ENCODE measurements around the gene TNFRSF1A.

The TNFRSF1A gene

GRCh38 chr12:6374028-6374785 is 32.3 kb upstream of the TNFRSF1A start:
- DNase-seq (ENCODE audit: low spot score) = no peak

GRCh38 chr12:6373022-6373787 is 31.3 kb upstream of the TNFRSF1A start:
- no peak for DNase-seq (ENCODE audit: low spot score)

- no peak for DNase-seq (ENCODE audit: low spot score)
Measured at GRCh38 chr12:6372403-6373003, 30.6 kb upstream of the TNFRSF1A start.

GRCh38 chr12:6370994-6371754 is 29.3 kb upstream of the TNFRSF1A start:
- DNase-seq (ENCODE audit: low spot score) = no peak

- DNase-seq (ENCODE audit: low spot score) = no peak
Measured at GRCh38 chr12:6370576-6370935, 28.7 kb upstream of the TNFRSF1A start.

GRCh38 chr12:6369916-6370575 is 28.2 kb upstream of the TNFRSF1A start:
- no peak for DNase-seq (ENCODE audit: low spot score)

GRCh38 chr12:6368906-6369525 is 27.1 kb upstream of the TNFRSF1A start:
- no peak for DNase-seq (ENCODE audit: low spot score)

- no peak for DNase-seq (ENCODE audit: low spot score)
Measured at GRCh38 chr12:6367969-6368892, 26.4 kb upstream of the TNFRSF1A start.

GRCh38 chr12:6367065-6367968 is 25.4 kb upstream of the TNFRSF1A start:
- peak; percentile 68 for DNase-seq (ENCODE audit: low spot score)

- peak; percentile 22 for DNase-seq (ENCODE audit: low spot score)
Measured at GRCh38 chr12:6364044-6364374, 22.1 kb upstream of the TNFRSF1A start.

- peak; percentile 69 for DNase-seq (ENCODE audit: low spot score)
Measured at GRCh38 chr12:6363330-6364043, 21.6 kb upstream of the TNFRSF1A start.

GRCh38 chr12:6363010-6363329 is 21.1 kb upstream of the TNFRSF1A start:
- DNase-seq (ENCODE audit: low spot score) = no peak

- DNase-seq (ENCODE audit: low spot score) = no peak
Measured at GRCh38 chr12:6362403-6362802, 20.5 kb upstream of the TNFRSF1A start.

- peak; percentile 44 for DNase-seq (ENCODE audit: low spot score)
Measured at GRCh38 chr12:6361834-6362233, 20.0 kb upstream of the TNFRSF1A start.

- no peak for DNase-seq (ENCODE audit: low spot score)
Measured at GRCh38 chr12:6360578-6361490, 19.0 kb upstream of the TNFRSF1A start.

GRCh38 chr12:6360080-6360571 is 18.2 kb upstream of the TNFRSF1A start:
- no peak for DNase-seq (ENCODE audit: low spot score)

GRCh38 chr12:6358881-6359280 is 17.0 kb upstream of the TNFRSF1A start:
- DNase-seq (ENCODE audit: low spot score) = no peak

Data from CD4-positive, alpha-beta T cell treated with Interleukin-6 at 100 ng/mL for 8 hours (primary cell).